Neural cell (in vitro differentiated cells): ENCODE data around the gene FCAMR. TPM values are rescaled to one million over a fixed set of nuclear protein-coding genes. Genes with fewer than 3 reads are reported as not detected.

Experiments
- H2AFZ ChIP-seq: fragments of 200-600, 300-800 bp; sonication (generic), shearing (Covaris generic); 2 replicates; pipeline ENCODE4 v1.6.0; 2014; ENCODE audit warnings: low read depth, mild to moderate bottlenecking, antibody characterized with exemption, low read length, moderate library complexity
- H3F3A ChIP-seq: fragments of 200-600 bp; shearing (Covaris generic); 2 replicates; pipeline ENCODE4 v1.6.1; 2016; ENCODE audit warnings: mild to moderate bottlenecking, moderate library complexity, mixed read lengths, antibody characterized with exemption, low read length; ENCODE audit not compliant: insufficient read depth, poor library complexity, severe bottlenecking
- H3K27ac ChIP-seq: fragments of 200-600, 300-800 bp; sonication (generic), shearing (Covaris generic); 2 replicates; pipeline ENCODE4 v1.5.1; 2014; ENCODE audit warnings: mild to moderate bottlenecking, low read length, moderate library complexity
- H3K27me3 ChIP-seq: fragments of 300-800, 200-600 bp; sonication (generic), shearing (Covaris generic); 2 replicates; pipeline ENCODE4 v1.6.0; 2014; ENCODE audit warnings: mild to moderate bottlenecking, low read depth, low read length, moderate library complexity; ENCODE audit not compliant: insufficient read depth
- H3K36me3 ChIP-seq: fragments of 300-800, 200-600 bp; sonication (generic), shearing (Covaris generic); 2 replicates; pipeline ENCODE4 v1.5.1; 2014; ENCODE audit warnings: mild to moderate bottlenecking, antibody characterized with exemption, low read length, moderate library complexity; ENCODE audit not compliant: insufficient read depth
- H3K4me2 ChIP-seq: fragments of 300-800, 200-600 bp; sonication (generic), shearing (Covaris generic); 2 replicates; pipeline ENCODE4 v1.6.0; 2014; ENCODE audit warnings: mild to moderate bottlenecking, low read length
- H3K4me3 ChIP-seq: fragments of 300-800, 200-600 bp; sonication (generic), shearing (Covaris generic); 2 replicates; pipeline ENCODE4 v1.5.1; 2014; ENCODE audit warnings: mild to moderate bottlenecking, low read length, moderate library complexity
- H3K79me2 ChIP-seq: fragments of 200-600 bp; shearing (Covaris generic); replicated peaks from 2 replicates; pipeline ENCODE4 v1.6.0; 2014; ENCODE audit warnings: mild to moderate bottlenecking, low read length, moderate library complexity; ENCODE audit not compliant: insufficient read depth
- H3K9ac ChIP-seq: fragments of 300-800, 200-600 bp; sonication (generic), shearing (Covaris generic); 2 replicates; pipeline ENCODE4 v1.6.1; 2016; ENCODE audit warnings: mild to moderate bottlenecking, low read length, mixed read lengths
- H3K9me2 ChIP-seq: fragments of 200-600 bp; shearing (Covaris generic); 2 replicates; pipeline ENCODE4 v1.6.1; 2016; ENCODE audit warnings: mild to moderate bottlenecking, low read length, mixed read lengths; ENCODE audit not compliant: insufficient read depth
- H3K9me3 ChIP-seq: fragments of 200-600, 300-800 bp; sonication (generic), shearing (Covaris generic); 2 replicates; pipeline ENCODE4 v1.6.1; 2016; ENCODE audit warnings: mild to moderate bottlenecking, mixed run types, low read length, moderate library complexity, mixed read lengths
- H4K20me1 ChIP-seq: fragments of 200-600 bp; shearing (Covaris generic); 2 replicates; pipeline ENCODE4 v1.6.1; 2016; ENCODE audit warnings: mild to moderate bottlenecking, mixed run types; ENCODE audit not compliant: insufficient read depth
- CTCF ChIP-seq: fragments of 450-650 bp; IDR thresholded peaks from 2 replicates; pipeline ENCODE4 v1.5.1; 2014; ENCODE audit warnings: antibody characterized with exemption, mild to moderate bottlenecking, moderate library complexity; ENCODE audit not compliant: poor library complexity, severe bottlenecking
- EP300 ChIP-seq: fragments of 450-650 bp; conservative IDR thresholded peaks from 2 replicates; pipeline ENCODE4 v1.6.1; 2014; ENCODE audit warnings: antibody characterized with exemption, mild to moderate bottlenecking, moderate library complexity; ENCODE audit not compliant: poor library complexity, severe bottlenecking
- EZH2 ChIP-seq: fragments of 200-600, 300-800 bp; shearing (Covaris generic), sonication (generic); IDR thresholded peaks from 2 replicates; pipeline ENCODE4 v1.6.1; 2014; ENCODE audit warnings: antibody characterized with exemption, low read length, borderline replicate concordance, mild to moderate bottlenecking; ENCODE audit not compliant: insufficient read depth, poor library complexity, severe bottlenecking
- MXI1 ChIP-seq: fragments of 450-650 bp; conservative IDR thresholded peaks from 2 replicates; pipeline ENCODE4 v1.6.1; 2014; ENCODE audit warnings: antibody characterized with exemption, mild to moderate bottlenecking; ENCODE audit not compliant: poor library complexity, severe bottlenecking
- POLR2AphosphoS5 ChIP-seq: IDR thresholded peaks from 2 replicates; pipeline ENCODE4 v1.6.1; 2012
- RAD21 ChIP-seq: fragments of 450-650 bp; conservative IDR thresholded peaks from 2 replicates; pipeline ENCODE4 v1.6.1; 2014; ENCODE audit warnings: antibody characterized with exemption, mild to moderate bottlenecking, moderate library complexity
- REST ChIP-seq: IDR thresholded peaks from 2 replicates; pipeline ENCODE4 v1.6.1; 2012; ENCODE audit warnings: borderline replicate concordance
- SMC3 ChIP-seq: fragments of 450-650 bp; conservative IDR thresholded peaks from 2 replicates; pipeline ENCODE4 v1.6.1; 2014; ENCODE audit warnings: antibody characterized with exemption, mild to moderate bottlenecking, moderate library complexity; ENCODE audit not compliant: poor library complexity
- TAF1 ChIP-seq: IDR thresholded peaks from 2 replicates; pipeline ENCODE4 v1.6.1; 2012; ENCODE audit warnings: low read depth
- polyA plus RNA-seq: library from polyadenylated mRNA; depleted of rRNA; stranded (reverse); fragments of >200 nt; gene quantifications from 2 replicates; pipeline ENCODE4 v1.2.3, GENCODE V29; 2014

Gene FCAMR
- polyA plus RNA-seq, 1 donor from 2014 or later, result not detected

GRCh38 chr1:206986402-206986801 is 16.1 kb upstream of the FCAMR start:
- no peaks in the 10 kb centered on the region for H3F3A ChIP-seq
- H3K27me3 ChIP-seq, result no peaks in the 10 kb centered on the region
- H3K27ac ChIP-seq, result no peak overlapping the region
- no peaks in the 10 kb centered on the region for H4K20me1 ChIP-seq
- H3K9me2 ChIP-seq, result no peaks in the 10 kb centered on the region
- no peaks in the 10 kb centered on the region for H3K9me3 ChIP-seq
- TF ChIP-seq EP300 (no peak), RAD21 (no peak), POLR2AphosphoS5 (no peak), REST (no peak), SMC3 (no peak), MXI1 (no peak), CTCF (no peak), TAF1 (no peak), EZH2 (no peak)
- no peak overlapping the region for H3K4me3 ChIP-seq
- H3K4me2 ChIP-seq, result no peak overlapping the region
- no peaks in the 10 kb centered on the region for H3K36me3 ChIP-seq
- no peak overlapping the region for H2AFZ ChIP-seq
- H3K79me2 ChIP-seq, result no peaks in the 10 kb centered on the region
- no peak overlapping the region for H3K9ac ChIP-seq

- H3K36me3 ChIP-seq, result no peaks in the 10 kb centered on the region
- H2AFZ ChIP-seq, result no peak overlapping the region
- H3K27me3 ChIP-seq, result no peaks in the 10 kb centered on the region
- TF ChIP-seq SMC3, result no peak
- no peak for TF ChIP-seq EP300
- no peak for TF ChIP-seq MXI1
- TF ChIP-seq RAD21, result no peak
- TF ChIP-seq CTCF, result no peak
- no peak for TF ChIP-seq POLR2AphosphoS5
- TF ChIP-seq TAF1, result no peak
- TF ChIP-seq REST, result no peak
- no peak for TF ChIP-seq EZH2
- no peak overlapping the region for H3K4me3 ChIP-seq
- no peak overlapping the region for H3K27ac ChIP-seq
- H3K9ac ChIP-seq, result no peak overlapping the region
- no peaks in the 10 kb centered on the region for H3K79me2 ChIP-seq
- H3K4me2 ChIP-seq, result no peak overlapping the region
- no peaks in the 10 kb centered on the region for H3K9me2 ChIP-seq
- no peaks in the 10 kb centered on the region for H4K20me1 ChIP-seq
- no peaks in the 10 kb centered on the region for H3K9me3 ChIP-seq
- no peaks in the 10 kb centered on the region for H3F3A ChIP-seq
Measured at GRCh38 chr1:206985162-206985749, 15.0 kb upstream of the FCAMR start.
